AG08395 (cell line): ENCODE data around the gene ATXN10.

ENCODE experiments used
- DNase-seq: peaks from one replicate; pipeline ENCODE4 v3.0.0; 2012; ENCODE audit warnings: mixed read lengths, low spot score

ATXN10 gene

GRCh38 chr22:45758603-45759002 lies 87.0 kb downstream of the ATXN10 start:
- DNase-seq: no peak

DNA sequence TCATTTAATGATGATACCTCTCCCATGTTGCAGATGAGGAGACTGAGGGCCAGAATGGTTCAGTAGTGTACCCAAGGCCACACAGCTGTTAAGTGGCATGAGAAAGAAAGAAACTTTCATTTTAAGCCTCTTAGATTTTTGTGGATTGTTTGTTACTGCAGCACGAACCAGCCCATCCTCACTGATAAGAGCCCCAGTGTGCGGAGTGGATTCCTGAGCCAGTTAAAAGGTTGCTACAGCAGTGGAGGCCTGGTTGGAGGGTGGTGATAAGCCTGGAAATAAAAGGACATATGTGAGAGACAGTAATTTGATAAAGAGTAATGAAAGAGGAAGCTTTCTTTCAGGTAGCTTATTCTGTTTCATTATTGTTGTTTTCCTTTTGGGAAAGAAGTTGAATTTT lies 89.0 kb downstream of the ATXN10 start:
- no peak for DNase-seq

GRCh38 chr22:45762545-45763235 lies 91.1 kb downstream of the ATXN10 start:
- DNase-seq: no peak

DNA sequence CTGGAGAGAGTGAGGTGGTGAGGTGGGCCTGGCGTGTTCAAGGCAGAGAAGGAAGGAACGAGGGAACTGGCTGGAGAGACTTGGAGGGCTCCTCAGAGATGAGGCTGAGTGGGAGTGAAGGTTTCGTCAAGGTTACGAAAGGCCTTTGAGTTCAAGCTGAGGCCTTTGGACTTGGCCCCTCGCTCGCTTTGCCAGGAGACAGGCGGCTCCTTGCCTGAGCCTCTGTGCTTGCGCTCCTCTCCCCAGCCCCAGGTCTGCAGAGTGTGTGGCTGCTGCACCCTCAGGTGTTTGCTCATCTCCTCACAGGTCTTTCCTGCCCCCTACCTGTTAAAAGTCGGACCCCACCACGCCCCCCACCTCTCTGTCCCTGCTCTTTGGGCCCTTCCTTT lies 91.6 kb downstream of the ATXN10 start:
- DNase-seq: no peak

DNA sequence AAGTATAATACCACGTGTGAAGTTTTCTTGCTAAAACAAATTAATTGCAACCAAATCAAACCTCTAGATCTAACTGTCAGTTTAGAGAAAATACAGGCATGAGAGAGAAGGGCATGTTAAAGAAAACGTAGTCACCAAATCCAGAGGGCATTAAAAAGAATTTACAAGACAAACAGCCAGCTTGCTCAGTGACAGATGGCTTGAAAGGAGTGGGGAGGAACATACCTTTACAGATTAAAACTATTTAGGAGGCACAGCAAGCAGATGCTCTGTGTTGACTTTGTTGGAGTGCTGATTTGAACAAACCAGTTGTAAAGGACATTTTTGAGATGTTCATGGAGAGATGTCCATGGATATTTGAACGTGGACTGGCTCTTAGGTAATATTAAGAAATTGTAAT lies 96.9 kb downstream of the ATXN10 start:
- DNase-seq: no peak

- DNase-seq: peak; percentile 16
Measured at GRCh38 chr22:45769569-45770210, 98.1 kb downstream of the ATXN10 start.

- DNase-seq: no peak
Measured at GRCh38 chr22:45770506-45770905, 98.9 kb downstream of the ATXN10 start.

- DNase-seq: no peak
Measured at GRCh38 chr22:45771057-45771456, 99.4 kb downstream of the ATXN10 start.

DNA sequence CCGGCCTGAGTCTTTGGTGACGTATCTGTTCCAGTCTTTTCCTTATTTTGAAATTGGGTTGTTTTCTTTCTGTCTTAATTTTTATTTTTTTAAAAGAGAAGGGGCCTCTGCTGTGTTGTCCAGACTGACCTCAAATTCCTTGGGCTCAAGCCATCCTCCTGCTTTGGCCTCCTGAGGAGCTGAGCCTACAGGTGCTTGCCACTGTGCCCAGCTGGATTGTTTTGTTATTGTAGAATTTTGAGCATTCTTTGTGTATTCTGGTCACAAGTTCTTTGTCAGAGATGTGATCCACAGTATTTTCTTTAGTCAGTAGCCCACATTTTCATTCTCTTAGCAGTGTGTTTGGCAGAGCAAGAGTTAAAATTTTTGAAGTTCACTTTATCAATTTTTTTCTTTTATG lies 100.1 kb downstream of the ATXN10 start:
- no peak for DNase-seq

DNA sequence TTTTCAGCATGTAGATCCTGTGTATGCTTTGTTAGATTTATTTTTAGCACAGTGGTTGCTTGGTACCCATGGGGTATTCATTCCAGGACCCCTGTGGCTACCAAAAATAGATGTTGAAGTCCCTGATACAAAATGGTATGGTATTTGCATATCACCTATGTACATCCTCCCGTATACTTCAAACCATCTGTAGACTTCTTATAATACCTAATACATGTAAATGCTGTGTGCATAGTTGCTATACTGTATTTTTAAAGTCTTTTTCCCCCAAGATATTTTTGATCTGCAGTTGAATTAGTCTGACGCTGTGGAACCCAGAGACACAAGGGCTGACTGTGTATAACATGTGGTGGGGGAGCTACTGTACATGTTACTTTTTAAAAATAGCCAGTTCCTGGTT lies 101.1 kb downstream of the ATXN10 start:
- no peak for DNase-seq

DNA sequence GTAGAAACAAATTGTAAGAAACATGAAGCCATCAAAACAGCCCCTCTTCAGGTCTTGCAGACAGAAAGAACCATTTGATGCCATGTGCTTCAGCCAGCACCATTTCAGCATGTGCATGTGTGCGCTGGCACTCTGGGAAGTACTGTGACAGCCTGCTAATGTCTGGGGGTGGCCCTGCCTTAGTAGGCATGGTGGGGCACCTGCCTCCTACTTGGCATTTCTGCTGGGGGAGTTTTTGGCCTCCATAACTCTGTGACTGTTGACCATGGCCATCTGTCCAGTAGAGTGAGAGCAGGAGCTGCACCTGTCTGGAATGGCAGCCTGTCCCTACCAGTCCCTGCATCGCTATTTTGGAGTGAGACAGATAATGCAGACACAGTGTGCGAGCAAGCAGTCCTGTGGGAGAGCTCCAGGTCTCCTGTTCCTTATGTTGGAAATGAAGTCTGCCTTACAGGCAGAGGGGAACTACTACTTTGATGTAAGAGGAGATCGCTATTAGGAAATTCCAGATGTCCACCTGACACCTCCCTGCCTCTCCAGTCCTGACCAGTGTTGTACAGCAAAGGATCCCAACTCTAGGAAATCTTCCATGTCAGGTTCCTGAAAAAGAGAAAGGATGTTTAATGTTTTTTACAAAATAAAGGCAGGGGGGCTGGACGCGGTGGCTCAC lies 102.5 kb downstream of the ATXN10 start:
- no peak for DNase-seq

GRCh38 chr22:45775062-45775461 lies 103.4 kb downstream of the ATXN10 start:
- DNase-seq: no peak

DNA sequence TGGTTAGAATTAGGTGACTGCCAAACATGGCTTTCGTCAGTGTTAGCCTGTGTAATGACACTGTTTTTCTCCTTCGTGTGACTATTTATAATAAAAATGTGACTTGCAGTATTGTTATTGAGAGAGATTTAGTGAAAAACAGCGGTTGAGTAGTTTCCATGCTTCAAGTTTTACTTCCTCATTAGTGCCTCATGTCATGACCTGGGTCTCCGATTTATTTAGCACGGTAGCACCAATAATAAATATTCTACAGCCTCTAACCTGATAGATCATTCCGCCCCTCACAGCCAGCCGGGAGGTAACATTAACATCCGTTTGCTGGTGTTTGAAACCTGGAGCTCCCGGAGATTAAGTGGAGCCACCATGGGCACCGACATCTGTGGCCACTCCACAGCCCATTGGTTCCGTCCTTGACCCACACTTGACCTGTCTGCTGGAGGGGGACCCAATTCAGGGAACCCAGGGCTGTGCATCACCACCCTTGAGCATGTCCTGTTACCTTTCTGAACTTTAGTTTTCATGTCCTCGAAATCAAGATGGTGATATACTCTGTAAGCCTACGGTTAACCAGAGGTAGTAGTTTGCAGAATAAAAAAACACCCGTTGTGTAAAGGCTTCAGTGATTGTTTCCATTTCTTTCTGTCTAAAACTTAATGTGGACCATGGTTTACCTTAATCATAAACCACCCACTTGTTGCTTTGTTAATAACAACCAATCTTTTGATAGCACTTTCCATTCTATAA lies 104.1 kb downstream of the ATXN10 start:
- DNase-seq: no peak

DNA sequence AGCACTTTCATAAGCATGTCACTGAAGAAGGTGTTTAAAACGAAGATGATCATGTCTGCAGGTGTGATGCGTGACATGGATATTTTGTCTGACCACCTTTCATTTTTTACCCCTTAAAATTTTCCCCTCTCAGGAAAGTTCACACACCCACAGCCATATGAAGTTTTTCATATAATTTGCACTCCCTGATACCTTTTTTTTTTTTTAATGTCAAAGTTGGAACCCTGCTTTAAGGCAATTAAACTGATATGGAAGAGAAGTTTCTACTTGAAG lies 104.6 kb downstream of the ATXN10 start:
- DNase-seq: no peak

- no peak for DNase-seq
Measured at GRCh38 chr22:45777046-45777851, 105.6 kb downstream of the ATXN10 start.

DNA sequence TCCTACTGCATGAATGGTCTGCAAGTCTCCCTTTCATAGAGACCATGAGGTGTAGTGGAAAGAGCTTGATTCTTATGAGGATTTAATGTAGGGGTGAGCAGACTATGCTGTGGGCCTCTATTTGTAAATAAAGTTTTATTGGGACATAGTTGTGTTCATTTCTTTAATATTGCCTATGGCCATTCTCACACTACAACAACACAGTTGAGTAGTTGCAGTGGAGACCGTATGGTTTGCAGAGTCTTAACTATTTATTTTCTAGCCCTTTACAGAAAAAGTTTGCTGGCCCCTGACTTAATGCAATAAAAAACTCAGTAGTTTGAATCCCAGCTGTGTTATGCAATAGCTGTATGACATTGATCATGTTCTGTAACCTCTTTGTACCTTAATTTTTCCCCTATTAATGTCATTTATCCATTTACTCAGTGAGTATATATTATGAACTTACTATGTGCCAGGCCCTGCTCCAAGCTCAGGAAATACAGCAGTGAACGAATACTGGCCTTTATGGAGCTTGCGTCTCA lies 106.3 kb downstream of the ATXN10 start:
- peak; percentile 25 for DNase-seq

DNA sequence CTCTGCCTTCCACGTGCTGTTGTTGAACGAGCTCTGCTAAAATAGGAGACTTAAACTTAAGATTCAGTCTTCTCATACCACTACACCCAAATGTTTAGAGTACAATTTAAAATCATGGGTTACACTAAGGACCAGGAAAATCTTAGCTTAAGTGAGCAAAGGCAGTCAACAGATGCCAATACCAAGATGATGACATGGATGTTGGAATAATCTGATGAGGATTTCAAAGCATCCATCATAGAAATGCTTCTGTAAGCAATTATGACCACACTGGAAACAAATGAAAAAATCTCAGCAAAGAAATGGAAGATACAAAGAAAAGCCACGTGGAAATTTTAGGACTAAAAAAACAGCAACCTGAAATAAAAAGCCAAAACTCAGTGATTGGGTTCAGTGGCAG lies 109.8 kb downstream of the ATXN10 start:
- DNase-seq: no peak

DNA sequence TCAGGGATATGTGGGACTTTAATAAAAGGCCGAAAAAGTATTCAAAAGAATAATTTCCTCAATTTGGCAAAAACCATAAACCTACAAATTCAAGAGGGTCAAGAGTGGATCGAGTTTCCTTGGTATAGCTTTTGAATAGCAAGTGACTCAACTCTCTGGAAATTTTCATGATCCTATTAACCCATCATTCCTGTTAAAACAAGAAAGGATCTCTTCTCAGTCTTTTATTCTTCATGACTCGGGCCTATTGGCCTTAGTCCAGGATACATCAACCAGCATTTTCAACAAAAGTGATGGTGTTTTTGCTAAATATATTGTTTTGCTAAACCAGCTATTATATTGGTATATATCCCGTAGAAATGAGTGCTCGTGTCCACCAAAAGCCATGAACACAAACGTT lies 110.3 kb downstream of the ATXN10 start:
- no peak for DNase-seq

DNA sequence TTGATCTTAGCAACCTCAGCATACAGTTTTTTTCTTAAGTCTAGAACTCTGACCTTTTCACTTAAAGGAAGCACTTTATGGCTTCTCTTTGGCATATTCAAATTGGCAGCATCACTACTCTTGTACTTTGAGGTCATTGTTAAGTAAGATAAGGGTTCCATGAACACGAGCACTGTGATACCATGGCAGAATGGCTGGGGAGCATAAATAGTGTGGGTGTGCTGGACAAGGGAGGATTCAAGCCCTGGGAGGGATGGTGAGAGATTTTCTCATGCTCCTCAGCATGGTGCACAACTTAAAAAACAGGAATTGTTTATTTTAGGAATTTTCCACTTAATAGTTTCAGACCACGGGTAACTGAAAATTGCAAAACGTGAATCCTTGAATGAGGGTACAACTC lies 111.4 kb downstream of the ATXN10 start:
- DNase-seq: no peak

DNA sequence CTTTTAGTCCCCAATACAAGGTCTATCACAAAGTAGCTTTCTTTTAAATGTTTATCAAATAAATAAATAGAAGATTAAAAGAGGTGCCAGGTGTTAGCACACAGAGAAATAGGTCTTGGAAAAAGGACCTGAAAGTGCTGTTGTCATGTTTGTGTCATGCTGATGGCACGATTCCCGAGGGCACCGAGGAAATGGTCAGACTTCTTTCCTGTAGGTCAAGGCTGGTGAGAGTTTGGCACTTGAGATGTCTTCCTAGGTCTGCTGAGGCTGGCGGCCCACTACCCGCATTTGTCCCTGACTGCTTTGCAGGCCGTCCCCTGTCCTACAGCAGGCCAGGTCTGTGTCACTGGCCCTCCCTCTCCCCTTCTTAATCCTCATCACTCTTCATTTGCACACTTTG lies 112.1 kb downstream of the ATXN10 start:
- no peak for DNase-seq

- DNase-seq: no peak
Measured at GRCh38 chr22:45784357-45785277, 113.0 kb downstream of the ATXN10 start.
